ENCODE results near the gene HTR7. TPM values are rescaled to one million over a fixed set of nuclear protein-coding genes. Genes with fewer than 3 reads are reported as not detected.

HTR7 gene
- total RNA-seq, 3 donors from 2014 or later, result 0.24 to 0.51 (median 0.46) TPM

- intact Hi-C loops (cut with DNase I, micrococcal nuclease), result no loop called here
- Histone ChIP-seq H3K4me1 (ENCODE audit: low read depth) (no peaks in the 10 kb centered on the region), H3K36me3 (ENCODE audit: low read depth) (no peaks in the 10 kb centered on the region), H3K9me3 (peaks cover 10% of the 10 kb centered on the region), H3K4me3 (no peak overlapping the region)
- ATAC-seq, result no peak
- no peak for DNase-seq
- TF ChIP-seq CTCF (IDR thresholded peaks at IDR 0.05), result no peak
These were observed 11.1 kb downstream of the HTR7 start for GRCh38 chr10:90846746-90847145.

GRCh38 chr10:90845726-90846125 is 12.1 kb downstream of the HTR7 start:
- Histone ChIP-seq H3K4me1 (ENCODE audit: low read depth) (no peaks in the 10 kb centered on the region), H3K4me3 (no peak overlapping the region), H3K36me3 (ENCODE audit: low read depth) (no peaks in the 10 kb centered on the region), H3K9me3 (peaks cover 3% of the 10 kb centered on the region)
- intact Hi-C loops (cut with DNase I, micrococcal nuclease), result no loop called here
- TF ChIP-seq CTCF (IDR thresholded peaks at IDR 0.05), result no peak
- no peak for ATAC-seq
- no peak for DNase-seq

- no peak for TF ChIP-seq CTCF (IDR thresholded peaks at IDR 0.05)
- ATAC-seq (no peak), DNase-seq (no peak)
- intact Hi-C loops (cut with DNase I, micrococcal nuclease), result no loop called here
- Histone ChIP-seq H3K9me3 (no peaks in the 10 kb centered on the region), H3K4me3 (no peak overlapping the region), H3K36me3 (ENCODE audit: low read depth) (no peaks in the 10 kb centered on the region), H3K4me1 (ENCODE audit: low read depth) (no peaks in the 10 kb centered on the region)
These were observed 15.1 kb downstream of the HTR7 start for GRCh38 chr10:90842725-90843124.

GRCh38 chr10:90837486-90837885 is 20.4 kb downstream of the HTR7 start:
- H3K4me1 ChIP-seq (ENCODE audit: low read depth), result no peaks in the 10 kb centered on the region
- DNase-seq, result no peak
- H3K9me3 ChIP-seq, result no peaks in the 10 kb centered on the region
- intact Hi-C loops (cut with DNase I, micrococcal nuclease), result no loop called here
- no peaks in the 10 kb centered on the region for H3K36me3 ChIP-seq (ENCODE audit: low read depth)
- TF ChIP-seq CTCF (IDR thresholded peaks at IDR 0.05), result no peak
- ATAC-seq, result no peak
- no peak overlapping the region for H3K4me3 ChIP-seq

GRCh38 chr10:90834326-90834725 is 23.5 kb downstream of the HTR7 start:
- H3K4me3 ChIP-seq, result no peak overlapping the region
- H3K9me3 ChIP-seq, result no peaks in the 10 kb centered on the region
- ATAC-seq (no peak), DNase-seq (no peak)
- TF ChIP-seq CTCF (IDR thresholded peaks at IDR 0.05), result no peak
- H3K36me3 ChIP-seq (ENCODE audit: low read depth), result no peaks in the 10 kb centered on the region
- H3K4me1 ChIP-seq (ENCODE audit: low read depth), result no peaks in the 10 kb centered on the region
- intact Hi-C loops (cut with DNase I, micrococcal nuclease), result no loop called here

- no peaks in the 10 kb centered on the region for H3K9me3 ChIP-seq
- intact Hi-C loops (cut with DNase I, micrococcal nuclease), result no loop called here
- no peak for ATAC-seq
- DNase-seq, result no peak
- no peak overlapping the region for H3K4me3 ChIP-seq
- no peak for TF ChIP-seq CTCF (IDR thresholded peaks at IDR 0.05)
- H3K36me3 ChIP-seq (ENCODE audit: low read depth), result no peaks in the 10 kb centered on the region
- H3K4me1 ChIP-seq (ENCODE audit: low read depth), result no peaks in the 10 kb centered on the region
These were observed 25.7 kb downstream of the HTR7 start for GRCh38 chr10:90832111-90832510.

Measured in mucosa of descending colon (tissue), 3 donors.